Neural cell (in vitro differentiated cells): Measurements from ENCODE around the gene PCDH9.
A peak's percentile ranks its signal among the peaks of the same experiment; 100 is the strongest.

ENCODE experiments used
- EP300 ChIP-seq: fragments of 450-650 bp; conservative IDR thresholded peaks from 2 replicates; pipeline ENCODE4 v1.6.1; 2014; ENCODE audit warnings: antibody characterized with exemption, mild to moderate bottlenecking, moderate library complexity; ENCODE audit not compliant: poor library complexity, severe bottlenecking
- EZH2 ChIP-seq: fragments of 200-600, 300-800 bp; shearing (Covaris generic), sonication (generic); IDR thresholded peaks from 2 replicates; pipeline ENCODE4 v1.6.1; 2014; ENCODE audit warnings: antibody characterized with exemption, low read length, borderline replicate concordance, mild to moderate bottlenecking; ENCODE audit not compliant: insufficient read depth, poor library complexity, severe bottlenecking
- MXI1 ChIP-seq: fragments of 450-650 bp; conservative IDR thresholded peaks from 2 replicates; pipeline ENCODE4 v1.6.1; 2014; ENCODE audit warnings: antibody characterized with exemption, mild to moderate bottlenecking; ENCODE audit not compliant: poor library complexity, severe bottlenecking
- POLR2AphosphoS5 ChIP-seq: IDR thresholded peaks from 2 replicates; pipeline ENCODE4 v1.6.1; 2012
- RAD21 ChIP-seq: fragments of 450-650 bp; conservative IDR thresholded peaks from 2 replicates; pipeline ENCODE4 v1.6.1; 2014; ENCODE audit warnings: antibody characterized with exemption, mild to moderate bottlenecking, moderate library complexity
- SMC3 ChIP-seq: fragments of 450-650 bp; conservative IDR thresholded peaks from 2 replicates; pipeline ENCODE4 v1.6.1; 2014; ENCODE audit warnings: antibody characterized with exemption, mild to moderate bottlenecking, moderate library complexity; ENCODE audit not compliant: poor library complexity
- TAF1 ChIP-seq: IDR thresholded peaks from 2 replicates; pipeline ENCODE4 v1.6.1; 2012; ENCODE audit warnings: low read depth
- TF ChIP-seq, protein P1 (sequence below): fragments of 450-650 bp; IDR thresholded peaks from 2 replicates; pipeline ENCODE4 v1.5.1; 2014; ENCODE audit warnings: antibody characterized with exemption, mild to moderate bottlenecking, moderate library complexity; ENCODE audit not compliant: poor library complexity, severe bottlenecking
- TF ChIP-seq, protein P2 (sequence below): IDR thresholded peaks from 2 replicates; pipeline ENCODE4 v1.6.1; 2012; ENCODE audit warnings: borderline replicate concordance

DNA sequence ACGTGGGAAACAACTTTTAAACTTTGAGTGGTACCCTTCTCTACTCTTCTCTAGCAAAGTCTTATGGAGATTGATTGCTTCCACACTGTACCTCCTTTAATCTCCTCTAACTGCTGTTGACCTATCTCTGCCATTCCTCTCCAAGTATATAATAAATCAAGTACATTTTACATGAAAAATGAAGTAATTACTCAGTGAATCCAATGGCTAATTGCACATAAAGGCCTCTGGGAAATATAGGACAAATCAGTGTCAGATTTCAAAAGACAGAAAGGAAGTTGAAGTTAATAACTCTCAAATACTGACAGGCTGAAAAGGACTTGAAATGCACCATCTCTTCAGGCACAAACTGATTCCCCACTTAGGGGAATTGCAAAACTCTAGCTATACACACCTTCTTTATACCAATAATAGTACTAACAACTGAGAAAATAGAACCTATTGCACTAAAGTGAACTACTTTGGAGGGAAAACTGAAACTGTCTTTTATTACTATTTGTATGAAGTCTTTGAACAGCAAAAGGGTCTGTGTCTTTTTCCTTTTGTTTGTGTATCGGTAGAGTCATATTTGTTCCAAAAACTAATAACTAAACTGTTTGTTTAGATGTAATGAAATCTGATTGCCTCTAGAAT lies 701.1 kb downstream of the PCDH9 start:
- TF ChIP-seq, protein P1, sequence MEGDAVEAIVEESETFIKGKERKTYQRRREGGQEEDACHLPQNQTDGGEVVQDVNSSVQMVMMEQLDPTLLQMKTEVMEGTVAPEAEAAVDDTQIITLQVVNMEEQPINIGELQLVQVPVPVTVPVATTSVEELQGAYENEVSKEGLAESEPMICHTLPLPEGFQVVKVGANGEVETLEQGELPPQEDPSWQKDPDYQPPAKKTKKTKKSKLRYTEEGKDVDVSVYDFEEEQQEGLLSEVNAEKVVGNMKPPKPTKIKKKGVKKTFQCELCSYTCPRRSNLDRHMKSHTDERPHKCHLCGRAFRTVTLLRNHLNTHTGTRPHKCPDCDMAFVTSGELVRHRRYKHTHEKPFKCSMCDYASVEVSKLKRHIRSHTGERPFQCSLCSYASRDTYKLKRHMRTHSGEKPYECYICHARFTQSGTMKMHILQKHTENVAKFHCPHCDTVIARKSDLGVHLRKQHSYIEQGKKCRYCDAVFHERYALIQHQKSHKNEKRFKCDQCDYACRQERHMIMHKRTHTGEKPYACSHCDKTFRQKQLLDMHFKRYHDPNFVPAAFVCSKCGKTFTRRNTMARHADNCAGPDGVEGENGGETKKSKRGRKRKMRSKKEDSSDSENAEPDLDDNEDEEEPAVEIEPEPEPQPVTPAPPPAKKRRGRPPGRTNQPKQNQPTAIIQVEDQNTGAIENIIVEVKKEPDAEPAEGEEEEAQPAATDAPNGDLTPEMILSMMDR = no peak
- peak; percentile 33 for TF ChIP-seq EP300
- TF ChIP-seq EZH2 = no peak
- no peak for TF ChIP-seq TAF1
- TF ChIP-seq, protein P2, sequence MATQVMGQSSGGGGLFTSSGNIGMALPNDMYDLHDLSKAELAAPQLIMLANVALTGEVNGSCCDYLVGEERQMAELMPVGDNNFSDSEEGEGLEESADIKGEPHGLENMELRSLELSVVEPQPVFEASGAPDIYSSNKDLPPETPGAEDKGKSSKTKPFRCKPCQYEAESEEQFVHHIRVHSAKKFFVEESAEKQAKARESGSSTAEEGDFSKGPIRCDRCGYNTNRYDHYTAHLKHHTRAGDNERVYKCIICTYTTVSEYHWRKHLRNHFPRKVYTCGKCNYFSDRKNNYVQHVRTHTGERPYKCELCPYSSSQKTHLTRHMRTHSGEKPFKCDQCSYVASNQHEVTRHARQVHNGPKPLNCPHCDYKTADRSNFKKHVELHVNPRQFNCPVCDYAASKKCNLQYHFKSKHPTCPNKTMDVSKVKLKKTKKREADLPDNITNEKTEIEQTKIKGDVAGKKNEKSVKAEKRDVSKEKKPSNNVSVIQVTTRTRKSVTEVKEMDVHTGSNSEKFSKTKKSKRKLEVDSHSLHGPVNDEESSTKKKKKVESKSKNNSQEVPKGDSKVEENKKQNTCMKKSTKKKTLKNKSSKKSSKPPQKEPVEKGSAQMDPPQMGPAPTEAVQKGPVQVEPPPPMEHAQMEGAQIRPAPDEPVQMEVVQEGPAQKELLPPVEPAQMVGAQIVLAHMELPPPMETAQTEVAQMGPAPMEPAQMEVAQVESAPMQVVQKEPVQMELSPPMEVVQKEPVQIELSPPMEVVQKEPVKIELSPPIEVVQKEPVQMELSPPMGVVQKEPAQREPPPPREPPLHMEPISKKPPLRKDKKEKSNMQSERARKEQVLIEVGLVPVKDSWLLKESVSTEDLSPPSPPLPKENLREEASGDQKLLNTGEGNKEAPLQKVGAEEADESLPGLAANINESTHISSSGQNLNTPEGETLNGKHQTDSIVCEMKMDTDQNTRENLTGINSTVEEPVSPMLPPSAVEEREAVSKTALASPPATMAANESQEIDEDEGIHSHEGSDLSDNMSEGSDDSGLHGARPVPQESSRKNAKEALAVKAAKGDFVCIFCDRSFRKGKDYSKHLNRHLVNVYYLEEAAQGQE = no peak
- TF ChIP-seq POLR2AphosphoS5 = no peak
- TF ChIP-seq SMC3 = no peak
- no peak for TF ChIP-seq RAD21
- no peak for TF ChIP-seq MXI1
